Measurements from ENCODE around the gene ZNF549. TPM values are rescaled to one million over a fixed set of nuclear protein-coding genes. Genes with fewer than 3 reads are reported as not detected.

ZNF549 gene
- total RNA-seq, 1 donor from 2014 or later: 16.9 TPM

GRCh38 chr19:57572415-57572947 is 45.3 kb downstream of the ZNF549 start:
- no peak overlapping the region for H3K27ac Mint-ChIP-seq
- H3K4me1 Mint-ChIP-seq: peaks cover 13% of the 10 kb centered on the region
- POLR2A ChIA-PET: interaction anchor here (0.8 kb wide), 1 partner anchor 487 kb away, joined by 3 read pairs; the partner anchor contains the start of gene ZNF135
- no peak for TF ChIP-seq CTCF (IDR thresholded peaks at IDR 0.05)
- no peak for ATAC-seq (ENCODE audit: low read depth)
- no peak overlapping the region for H3K4me3 Mint-ChIP-seq
- DNase-seq: no peak
- H3K9me3 Mint-ChIP-seq: peaks cover 57% of the 10 kb centered on the region
- no peaks in the 10 kb centered on the region for H3K27me3 Mint-ChIP-seq
- CTCF ChIA-PET: no interaction called here
- intact Hi-C loops (cut with micrococcal nuclease): no loop called here
- H3K36me3 Mint-ChIP-seq (ENCODE audit: low read depth): peaks cover 62% of the 10 kb centered on the region

GRCh38 chr19:57576661-57577060 is 49.5 kb downstream of the ZNF549 start:
- H3K36me3 Mint-ChIP-seq (ENCODE audit: low read depth): peaks cover 62% of the 10 kb centered on the region
- CTCF ChIA-PET: no interaction called here
- no peak for DNase-seq

GRCh38 chr19:57578487-57579205 is 51.5 kb downstream of the ZNF549 start, which contains the start of gene ZNF416:
TSS of gene ZNF416 (minus strand) at chr19:57578911. CDS start at chr19:57578704, 207 bp downstream.
- Mint-ChIP-seq H3K4me1 (peaks cover 32% of the 10 kb centered on the region), H3K9me3 (peaks cover 33% of the 10 kb centered on the region), H3K4me3 (peak within 1 kb of the TSS; percentile 86), H3K36me3 (ENCODE audit: low read depth) (peaks cover 42% of the 10 kb centered on the region), H3K27ac (peak within 1 kb of the TSS; percentile 84), H3K27me3 (no peaks in the 10 kb centered on the region)
- CTCF ChIA-PET: no interaction called here
- POLR2A ChIA-PET: interaction anchor here (0.6 to 1.3 kb wide), 8 partner anchors 35 to 605 kb away, joined by 3 to 12 read pairs (median 5); partner anchors contain the start of genes TRAPPC2B, ZNF134, ZNF211 and ZNF547
- intact Hi-C loops (cut with micrococcal nuclease): loop anchor here (1.0 to 2.0 kb wide), 14 partner anchors 19 to 572 kb away; partner anchors contain the start of genes ZNF134, ZNF17, ZNF211 and ZNF329
- TF ChIP-seq CTCF (IDR thresholded peaks at IDR 0.05): no peak
- ATAC-seq (ENCODE audit: low read depth) (peak; percentile 92), DNase-seq (peak; percentile 79)

More at GRCh38 chr19:57576661-57577060, 49.5 kb downstream of the ZNF549 start:
- POLR2A ChIA-PET: interaction anchor here (0.9 kb wide), 1 partner anchor 426 kb away, joined by 3 read pairs; the partner anchor contains the start of gene ZNF606
- no peak for TF ChIP-seq CTCF (IDR thresholded peaks at IDR 0.05)
- H3K9me3 Mint-ChIP-seq: peaks cover 41% of the 10 kb centered on the region
- H3K27ac Mint-ChIP-seq: no peak overlapping the region
- no peak for ATAC-seq (ENCODE audit: low read depth)
- intact Hi-C loops (cut with micrococcal nuclease): no loop called here
- no peaks in the 10 kb centered on the region for H3K27me3 Mint-ChIP-seq
- H3K4me3 Mint-ChIP-seq: peak overlapping the region; percentile 21
- peaks cover 27% of the 10 kb centered on the region for H3K4me1 Mint-ChIP-seq

- Mint-ChIP-seq H3K27ac (no peak overlapping the region), H3K4me1 (peaks cover 30% of the 10 kb centered on the region), H3K27me3 (no peaks in the 10 kb centered on the region), H3K36me3 (ENCODE audit: low read depth) (peaks cover 33% of the 10 kb centered on the region), H3K4me3 (no peak overlapping the region), H3K9me3 (peaks cover 28% of the 10 kb centered on the region)
- intact Hi-C loops (cut with micrococcal nuclease): loop anchor here (1.0 to 5.0 kb wide), 2 partner anchors 194 to 364 kb away; partner anchors contain the start of genes ZNF256 and ZNF548
- no peak for TF ChIP-seq CTCF (IDR thresholded peaks at IDR 0.05)
- CTCF ChIA-PET: no interaction called here
- ATAC-seq (ENCODE audit: low read depth): no peak
- POLR2A ChIA-PET: interaction anchor here (0.9 to 1.7 kb wide), 6 partner anchors 50 to 568 kb away, joined by 3 to 5 read pairs (median 4); partner anchors contain the start of genes ZNF211, ZNF329, ZNF551 and ZNF606
- DNase-seq: no peak
These were observed 56.0 kb downstream of the ZNF549 start for GRCh38 chr19:57583104-57583520.

Data from activated B cell treated with CpG ODN at 0.5 μM for 24 hours (primary cell).